SW 1271 (cell line): ENCODE measurements around the gene GPRASP1.

Experiments
- DNase-seq, 2 experiments: peaks; one replicate each; lab custom pipeline; 2025; lab: John Stamatoyannopoulos, UW

Gene GPRASP1

GRCh38 chrX:102697494-102697893, 46.2 kb downstream of the GPRASP1 start:
- no peak for DNase-seq
